ENCODE data around the gene LRRC41.

DNA sequence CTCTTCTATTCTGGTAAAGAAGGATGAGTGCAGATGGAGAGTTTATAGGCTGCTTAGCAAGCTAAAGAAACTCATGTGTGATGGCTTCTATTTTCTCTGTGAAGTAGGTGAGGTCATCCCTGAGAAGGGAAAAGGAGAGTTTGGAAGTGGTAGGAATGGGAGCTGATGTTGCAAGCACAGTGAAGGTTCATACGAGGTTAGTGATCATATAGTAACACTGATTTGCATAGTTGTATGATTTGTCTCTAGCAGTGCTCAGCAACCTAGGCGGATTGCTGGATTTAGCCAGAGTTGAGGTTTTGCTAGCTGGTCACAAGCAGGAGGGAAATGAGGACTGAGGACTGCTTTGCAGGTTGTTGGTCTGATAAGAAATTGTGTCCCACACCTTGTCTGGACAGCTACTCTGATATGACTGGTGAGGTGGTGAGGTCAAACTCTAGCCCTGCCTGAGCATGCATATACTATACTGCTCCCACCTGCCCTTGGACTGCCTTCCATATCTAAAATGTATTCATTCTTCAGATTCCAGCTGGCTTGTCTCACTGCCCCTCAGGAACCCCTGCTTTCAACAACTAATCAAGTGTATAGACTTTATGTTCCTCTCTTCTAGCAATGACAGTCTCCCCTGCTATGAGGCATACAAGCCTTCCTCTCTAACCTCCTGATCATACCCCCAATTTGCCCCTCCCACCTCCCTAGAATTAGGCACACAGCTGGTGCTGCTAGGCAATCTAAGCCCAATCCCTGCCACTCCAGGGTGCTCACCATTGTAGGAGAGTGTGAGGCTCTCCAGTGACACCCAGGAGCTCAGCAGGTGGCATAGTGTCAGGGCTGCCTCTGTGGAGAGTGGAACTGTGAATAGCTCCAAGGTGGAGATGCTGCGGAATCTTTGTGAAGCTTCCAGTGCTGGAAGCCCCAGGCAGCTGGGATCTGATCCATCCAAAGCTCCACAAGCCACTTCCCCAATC is 18.5 kb downstream of the LRRC41 start:
- TF ChIP-seq EP300 (IDR thresholded peaks at IDR 0.05): no peak
- TF ChIP-seq, protein P1, sequence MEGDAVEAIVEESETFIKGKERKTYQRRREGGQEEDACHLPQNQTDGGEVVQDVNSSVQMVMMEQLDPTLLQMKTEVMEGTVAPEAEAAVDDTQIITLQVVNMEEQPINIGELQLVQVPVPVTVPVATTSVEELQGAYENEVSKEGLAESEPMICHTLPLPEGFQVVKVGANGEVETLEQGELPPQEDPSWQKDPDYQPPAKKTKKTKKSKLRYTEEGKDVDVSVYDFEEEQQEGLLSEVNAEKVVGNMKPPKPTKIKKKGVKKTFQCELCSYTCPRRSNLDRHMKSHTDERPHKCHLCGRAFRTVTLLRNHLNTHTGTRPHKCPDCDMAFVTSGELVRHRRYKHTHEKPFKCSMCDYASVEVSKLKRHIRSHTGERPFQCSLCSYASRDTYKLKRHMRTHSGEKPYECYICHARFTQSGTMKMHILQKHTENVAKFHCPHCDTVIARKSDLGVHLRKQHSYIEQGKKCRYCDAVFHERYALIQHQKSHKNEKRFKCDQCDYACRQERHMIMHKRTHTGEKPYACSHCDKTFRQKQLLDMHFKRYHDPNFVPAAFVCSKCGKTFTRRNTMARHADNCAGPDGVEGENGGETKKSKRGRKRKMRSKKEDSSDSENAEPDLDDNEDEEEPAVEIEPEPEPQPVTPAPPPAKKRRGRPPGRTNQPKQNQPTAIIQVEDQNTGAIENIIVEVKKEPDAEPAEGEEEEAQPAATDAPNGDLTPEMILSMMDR (IDR thresholded peaks at IDR 0.05): no peak

All from suprapubic skin (tissue), 3 donors.